Effector memory CD8-positive, alpha-beta T cell (primary cell): ENCODE measurements around the gene TP53AIP1.

ENCODE experiments used
- ATAC-seq: fragments of 150-1000 bp; cut with Tn5 transposase; replicated peaks from 2 replicates; pipeline ENCODE4 v1.10.0; 2021; ENCODE audit warnings: mild to moderate bottlenecking, moderate library complexity
- DNase-seq, 3 experiments: peaks; one replicate each; pipeline ENCODE4 v3.0.0; 2021
- H3K27ac Mint-ChIP-seq, 2 donors: one replicate each; pipeline ENCODE4 v1.8.0; 2022; ENCODE audit warnings: mild to moderate bottlenecking in 2 of 2, mixed read lengths in 2 of 2, moderate library complexity in 2 of 2
- H3K27me3 Mint-ChIP-seq, 2 donors: one replicate each; pipeline ENCODE4 v1.8.0; 2022; ENCODE audit warnings: mixed read lengths in 2 of 2
- H3K36me3 Mint-ChIP-seq: one replicate; pipeline ENCODE4 v1.8.0; 2022; ENCODE audit warnings: mild to moderate bottlenecking, moderate library complexity, mixed read lengths; ENCODE audit not compliant: insufficient read depth
- H3K4me1 Mint-ChIP-seq, 2 donors: one replicate each; pipeline ENCODE4 v1.8.0; 2022; ENCODE audit warnings: low read depth in 2 of 2, mixed read lengths in 2 of 2
- H3K4me3 Mint-ChIP-seq, 2 donors: one replicate each; pipeline ENCODE4 v1.8.0; 2022; ENCODE audit warnings: mild to moderate bottlenecking in 2 of 2, mixed read lengths in 2 of 2, moderate library complexity in 2 of 2
- H3K9me3 Mint-ChIP-seq, 2 donors: one replicate each; pipeline ENCODE4 v1.8.0; 2022; ENCODE audit warnings: mixed read lengths in 2 of 2

TP53AIP1 gene

DNA sequence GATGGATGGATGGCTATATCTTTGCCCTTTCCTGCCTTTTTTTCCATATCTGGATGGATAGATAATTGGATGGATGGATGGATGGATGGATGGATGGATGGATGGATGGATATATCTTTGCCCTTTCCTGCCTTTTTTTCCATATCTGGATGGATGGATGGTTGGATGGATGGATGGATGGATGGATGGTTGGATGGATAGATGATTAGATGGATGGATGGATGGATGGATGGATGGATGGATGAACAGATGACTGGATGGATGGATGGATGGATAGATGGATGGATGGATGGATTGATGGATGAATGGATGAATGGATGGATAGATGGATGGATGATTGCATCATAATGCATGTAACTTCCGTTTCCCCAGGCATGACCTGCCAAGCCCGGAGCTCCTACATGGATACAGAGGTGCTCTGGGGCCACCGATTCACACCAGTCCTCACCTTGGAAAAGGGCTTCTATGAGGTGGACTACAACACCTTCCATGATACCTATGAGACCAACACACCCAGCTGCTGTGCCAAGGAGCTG, 26.6 kb downstream of the TP53AIP1 start:
- Mint-ChIP-seq H3K27ac (no peak overlapping the region), H3K36me3 (peaks cover 4% of the 10 kb centered on the region), H3K4me1 (peaks cover 0 to 7% of the 10 kb centered on the region in 2 donors), H3K4me3 (no peak overlapping the region), H3K9me3 (peaks cover 0 to 5% of the 10 kb centered on the region in 2 donors), H3K27me3 (peaks cover 46 to 94% of the 10 kb centered on the region in 2 donors)
- ATAC-seq (no peak), DNase-seq (no peak)

DNA sequence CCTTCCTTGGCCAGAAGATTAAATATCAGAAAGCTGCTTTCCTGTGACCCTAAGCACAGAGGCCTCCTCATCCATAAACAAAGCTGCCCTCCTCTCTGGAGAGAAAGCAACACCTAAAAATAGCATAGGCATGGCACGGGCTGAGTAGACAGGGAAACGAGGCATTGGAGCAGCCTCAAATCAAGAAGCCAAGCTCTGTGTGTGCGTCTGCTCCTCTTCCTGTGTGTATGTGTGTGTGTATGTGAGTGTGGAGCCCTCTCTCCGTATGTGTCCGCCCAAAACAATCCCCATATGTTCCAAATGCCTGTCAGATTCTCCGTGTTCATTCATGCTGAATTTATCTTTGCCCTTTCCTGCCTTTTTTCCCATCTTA, 27.5 kb downstream of the TP53AIP1 start:
- peaks cover 4% of the 10 kb centered on the region for H3K36me3 Mint-ChIP-seq
- H3K4me1 Mint-ChIP-seq = peaks cover 0 to 7% of the 10 kb centered on the region in 2 donors
- peaks cover 0 to 5% of the 10 kb centered on the region in 2 donors for H3K9me3 Mint-ChIP-seq
- peaks cover 36 to 93% of the 10 kb centered on the region in 2 donors for H3K27me3 Mint-ChIP-seq
- ATAC-seq = no peak
- no peak for DNase-seq
- H3K27ac Mint-ChIP-seq = no peak overlapping the region
- H3K4me3 Mint-ChIP-seq = no peak overlapping the region

DNA sequence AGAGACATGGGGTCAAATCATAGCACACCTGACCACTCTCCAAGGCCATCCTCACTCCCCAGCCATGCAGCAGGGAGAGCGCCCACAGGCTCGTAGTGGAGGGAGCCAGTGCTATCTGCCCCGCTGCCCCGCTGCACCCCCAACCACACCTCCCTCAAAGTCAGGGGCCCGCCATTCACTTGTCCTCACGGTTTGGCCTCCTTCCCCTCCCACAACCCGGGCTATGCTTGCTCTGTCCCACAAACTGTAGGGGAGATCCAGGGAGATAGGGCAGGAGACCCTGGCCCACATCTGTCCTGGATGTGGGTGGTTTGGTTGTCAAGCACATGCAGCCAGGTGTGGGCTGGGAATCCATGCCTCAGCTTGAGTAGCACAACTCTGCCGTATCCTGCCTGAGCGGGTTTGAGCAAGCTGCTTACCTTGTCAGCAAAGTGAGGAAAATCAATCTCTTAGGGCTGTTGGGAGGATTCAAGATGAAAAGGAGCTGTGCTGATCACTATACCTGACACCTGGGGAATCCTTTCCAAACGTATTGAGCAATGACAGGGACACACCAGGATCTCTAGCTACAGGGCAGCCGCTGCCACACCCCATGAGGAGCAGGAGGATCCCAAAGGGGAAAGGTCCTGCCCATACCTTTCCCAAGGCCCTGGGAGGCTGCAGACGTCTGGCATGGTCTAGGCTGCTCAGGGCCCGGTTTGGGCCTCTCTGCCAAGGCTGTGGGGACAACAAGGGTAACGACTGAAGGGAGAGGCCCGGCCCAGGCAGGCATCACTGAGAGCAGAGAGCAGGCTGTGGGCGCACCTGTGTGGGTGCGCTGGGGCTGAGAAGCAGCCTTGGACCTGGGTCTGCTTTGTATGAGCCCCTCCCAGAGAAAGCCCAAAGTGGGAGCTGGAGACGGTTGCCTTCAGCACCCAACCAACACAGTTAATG, 28.2 kb downstream of the TP53AIP1 start:
- DNase-seq (no peak), ATAC-seq (no peak)
- H3K4me1 Mint-ChIP-seq = peaks cover 0 to 7% of the 10 kb centered on the region in 2 donors
- peaks cover 40 to 95% of the 10 kb centered on the region in 2 donors for H3K27me3 Mint-ChIP-seq
- peaks cover 0 to 5% of the 10 kb centered on the region in 2 donors for H3K9me3 Mint-ChIP-seq
- no peak overlapping the region for H3K27ac Mint-ChIP-seq
- peaks cover 4% of the 10 kb centered on the region for H3K36me3 Mint-ChIP-seq
- H3K4me3 Mint-ChIP-seq = no peak overlapping the region

DNA sequence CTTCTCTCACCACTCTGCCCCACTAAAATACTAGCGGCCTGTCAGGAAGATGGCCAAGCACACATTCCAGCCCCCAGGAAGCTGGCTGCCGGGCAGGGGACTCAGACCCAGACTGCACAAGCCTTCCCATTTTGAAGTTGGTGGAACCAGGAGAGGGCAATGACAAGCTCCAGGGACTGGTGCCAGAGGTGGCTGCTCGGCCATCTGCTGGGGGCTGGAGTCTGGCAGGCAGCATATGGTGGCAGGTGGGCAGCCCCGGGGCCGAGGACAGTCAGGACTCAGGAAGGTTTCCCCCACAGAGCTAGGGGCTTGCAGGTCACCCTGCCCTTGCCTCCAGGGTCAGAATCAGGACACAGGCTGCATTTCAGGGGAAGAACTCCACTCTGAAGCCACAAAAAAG, 28.9 kb downstream of the TP53AIP1 start:
- Mint-ChIP-seq H3K4me1 (peaks cover 0 to 6% of the 10 kb centered on the region in 2 donors), H3K27ac (no peak overlapping the region), H3K36me3 (no peaks in the 10 kb centered on the region), H3K27me3 (peaks cover 45 to 95% of the 10 kb centered on the region in 2 donors), H3K9me3 (peaks cover 0 to 5% of the 10 kb centered on the region in 2 donors), H3K4me3 (no peak overlapping the region)
- no peak for DNase-seq
- no peak for ATAC-seq

DNA sequence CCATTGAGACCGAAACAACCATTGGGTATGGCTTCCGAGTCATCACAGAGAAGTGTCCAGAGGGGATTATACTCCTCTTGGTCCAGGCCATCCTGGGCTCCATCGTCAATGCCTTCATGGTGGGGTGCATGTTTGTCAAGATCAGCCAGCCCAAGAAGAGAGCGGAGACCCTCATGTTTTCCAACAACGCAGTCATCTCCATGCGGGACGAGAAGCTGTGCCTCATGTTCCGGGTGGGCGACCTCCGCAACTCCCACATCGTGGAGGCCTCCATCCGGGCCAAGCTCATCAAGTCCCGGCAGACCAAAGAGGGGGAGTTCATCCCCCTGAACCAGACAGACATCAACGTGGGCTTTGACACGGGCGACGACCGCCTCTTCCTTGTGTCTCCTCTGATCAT, 31.0 kb downstream of the TP53AIP1 start:
- Mint-ChIP-seq H3K9me3 (peaks cover 0 to 5% of the 10 kb centered on the region in 2 donors), H3K4me1 (no peaks in the 10 kb centered on the region), H3K36me3 (no peaks in the 10 kb centered on the region), H3K4me3 (no peak overlapping the region), H3K27me3 (peaks cover 31 to 90% of the 10 kb centered on the region in 2 donors), H3K27ac (no peak overlapping the region)
- ATAC-seq = no peak
- DNase-seq = no peak

DNA sequence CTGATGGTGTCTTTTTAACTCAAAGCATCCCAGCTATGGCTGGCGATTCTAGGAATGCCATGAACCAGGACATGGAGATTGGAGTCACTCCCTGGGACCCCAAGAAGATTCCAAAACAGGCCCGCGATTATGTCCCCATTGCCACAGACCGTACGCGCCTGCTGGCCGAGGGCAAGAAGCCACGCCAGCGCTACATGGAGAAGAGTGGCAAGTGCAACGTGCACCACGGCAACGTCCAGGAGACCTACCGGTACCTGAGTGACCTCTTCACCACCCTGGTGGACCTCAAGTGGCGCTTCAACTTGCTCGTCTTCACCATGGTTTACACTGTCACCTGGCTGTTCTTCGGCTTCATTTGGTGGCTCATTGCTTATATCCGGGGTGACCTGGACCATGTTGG, 31.4 kb downstream of the TP53AIP1 start:
- Mint-ChIP-seq H3K9me3 (peaks cover 0 to 5% of the 10 kb centered on the region in 2 donors), H3K27ac (no peak overlapping the region), H3K27me3 (peaks cover 29 to 90% of the 10 kb centered on the region in 2 donors), H3K4me1 (peaks cover 1 to 4% of the 10 kb centered on the region in 2 donors), H3K36me3 (no peaks in the 10 kb centered on the region), H3K4me3 (no peak overlapping the region)
- DNase-seq = no peak
- ATAC-seq = no peak

DNA sequence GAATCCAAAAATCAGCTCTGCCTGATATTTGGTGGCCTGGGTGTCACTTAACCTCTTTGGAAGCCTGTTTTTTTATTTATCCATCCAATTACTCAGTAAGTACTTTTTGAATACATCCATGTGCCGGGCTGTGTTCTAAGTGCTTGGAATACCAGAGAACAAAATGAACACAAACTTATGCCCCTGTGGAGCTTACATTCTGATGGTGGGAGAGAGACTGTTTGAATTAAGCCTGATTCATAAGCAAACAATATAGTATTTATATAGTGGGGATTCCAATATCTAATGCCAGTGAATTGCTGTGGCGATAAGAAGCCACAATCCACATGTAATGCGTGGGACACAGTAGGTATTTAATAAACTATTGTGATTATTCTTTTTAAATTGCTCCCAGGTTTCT, 32.1 kb downstream of the TP53AIP1 start:
- Mint-ChIP-seq H3K4me1 (peaks cover 5 to 8% of the 10 kb centered on the region in 2 donors), H3K27me3 (peaks cover 23 to 89% of the 10 kb centered on the region in 2 donors), H3K27ac (no peak overlapping the region), H3K36me3 (no peaks in the 10 kb centered on the region), H3K4me3 (no peak overlapping the region), H3K9me3 (no peaks in the 10 kb centered on the region)
- no peak for DNase-seq
- ATAC-seq = no peak

DNA sequence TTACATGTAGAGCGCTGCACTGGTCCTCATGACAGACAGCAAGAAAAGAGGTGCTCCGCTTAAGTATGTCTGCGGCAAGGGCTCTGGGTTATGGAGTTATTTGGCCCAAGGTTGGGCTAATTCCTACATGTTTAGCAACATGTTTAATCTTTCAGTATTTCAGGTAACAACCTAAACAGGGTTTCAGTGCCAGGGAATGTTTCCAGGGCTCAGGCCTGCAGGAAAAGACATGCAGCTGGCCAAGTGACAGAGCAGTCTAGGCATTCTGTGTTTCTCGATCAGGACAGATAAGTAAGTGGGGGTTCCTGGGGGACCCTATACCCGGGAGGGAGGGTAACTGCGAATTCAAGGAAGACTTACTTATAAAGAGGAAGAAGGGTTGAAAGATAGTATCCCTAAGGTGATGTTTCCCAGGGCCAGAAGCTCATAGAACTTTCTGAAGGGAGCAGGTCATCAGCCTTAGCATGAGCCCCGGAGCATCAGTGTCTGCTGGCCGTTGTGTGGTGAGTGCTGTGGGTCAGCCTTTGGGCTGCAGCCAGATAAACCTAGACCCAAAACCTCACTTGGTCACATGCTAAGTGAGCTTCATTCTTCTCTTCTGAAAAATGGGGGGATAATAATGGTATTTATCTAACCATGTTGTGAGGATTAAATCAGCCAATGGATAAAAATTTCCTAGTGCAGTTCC, 33.1 kb downstream of the TP53AIP1 start:
- Mint-ChIP-seq H3K27ac (no peak overlapping the region), H3K4me1 (peaks cover 5 to 9% of the 10 kb centered on the region in 2 donors), H3K9me3 (no peaks in the 10 kb centered on the region), H3K27me3 (peaks cover 17 to 81% of the 10 kb centered on the region in 2 donors), H3K36me3 (no peaks in the 10 kb centered on the region), H3K4me3 (no peak overlapping the region)
- DNase-seq = no peak
- no peak for ATAC-seq

DNA sequence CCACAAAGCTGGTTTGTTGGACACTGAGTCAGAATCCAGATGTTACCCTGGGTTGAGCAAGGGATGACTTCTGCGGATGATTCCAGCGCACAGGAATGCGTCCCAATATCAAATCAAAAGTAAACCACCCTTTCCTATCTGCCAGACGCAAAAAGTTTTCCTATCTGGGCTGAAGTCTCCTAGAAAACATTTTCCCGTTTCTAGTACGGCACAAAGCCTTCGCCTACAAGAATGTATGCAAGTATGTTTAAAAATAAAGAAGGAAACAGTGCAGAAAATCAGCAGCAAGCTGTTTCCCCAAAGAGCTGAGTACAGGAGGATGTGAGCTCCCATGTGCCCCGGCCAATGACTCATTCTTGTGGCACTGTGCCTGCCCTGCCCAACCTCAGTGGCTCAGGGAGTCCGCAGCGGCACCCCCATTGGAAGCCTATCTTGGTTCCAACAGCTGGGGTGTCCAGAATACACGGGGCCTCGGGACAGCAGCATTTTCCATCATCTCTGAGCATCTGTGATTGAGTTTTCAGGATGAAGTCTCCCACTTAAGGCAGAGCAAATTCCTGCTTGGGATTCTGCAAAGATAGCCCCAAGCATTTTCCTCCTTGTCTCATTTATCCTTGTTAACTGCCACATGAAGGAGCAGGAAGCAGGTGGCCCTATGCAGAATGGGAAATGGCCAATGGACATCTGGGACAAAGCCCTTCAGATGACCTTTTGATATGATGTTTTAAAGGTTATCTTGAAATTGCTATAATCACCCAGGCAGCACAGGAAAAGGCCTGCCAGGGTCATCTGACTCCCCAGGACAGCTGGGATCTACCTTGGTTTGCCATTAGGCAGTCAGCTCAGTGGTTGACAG, 34.1 kb downstream of the TP53AIP1 start:
- Mint-ChIP-seq H3K27ac (no peak overlapping the region), H3K4me1 (peaks cover 5 to 16% of the 10 kb centered on the region in 2 donors), H3K27me3 (peaks cover 15 to 81% of the 10 kb centered on the region in 2 donors), H3K4me3 (no peak overlapping the region), H3K36me3 (no peaks in the 10 kb centered on the region), H3K9me3 (no peaks in the 10 kb centered on the region)
- ATAC-seq (no peak), DNase-seq (no peak)

DNA sequence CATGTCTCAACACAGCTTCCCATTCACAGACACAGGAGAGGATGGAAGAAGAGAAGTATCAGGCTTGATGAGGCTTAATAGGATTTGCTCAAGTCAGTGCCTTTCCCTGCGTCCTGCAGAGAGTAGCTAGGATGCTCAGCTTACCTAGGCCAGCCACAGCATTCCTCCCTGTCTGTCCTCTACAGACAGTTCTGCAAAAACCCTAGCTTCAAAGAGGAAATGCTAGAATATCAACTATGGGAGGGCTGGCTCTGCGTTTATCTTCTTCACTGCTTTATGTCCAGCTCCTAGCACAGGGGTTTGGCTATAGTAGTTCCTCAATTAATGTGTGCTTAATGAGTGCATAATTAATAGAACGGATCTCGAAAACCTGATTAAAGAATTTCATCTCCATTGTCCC, 35.1 kb downstream of the TP53AIP1 start:
- ATAC-seq (no peak), DNase-seq (no peak)
- Mint-ChIP-seq H3K4me3 (no peak overlapping the region), H3K27ac (no peak overlapping the region), H3K36me3 (no peaks in the 10 kb centered on the region), H3K9me3 (no peaks in the 10 kb centered on the region), H3K27me3 (peaks cover 10 to 79% of the 10 kb centered on the region in 2 donors), H3K4me1 (peaks cover 5 to 18% of the 10 kb centered on the region in 2 donors)

DNA sequence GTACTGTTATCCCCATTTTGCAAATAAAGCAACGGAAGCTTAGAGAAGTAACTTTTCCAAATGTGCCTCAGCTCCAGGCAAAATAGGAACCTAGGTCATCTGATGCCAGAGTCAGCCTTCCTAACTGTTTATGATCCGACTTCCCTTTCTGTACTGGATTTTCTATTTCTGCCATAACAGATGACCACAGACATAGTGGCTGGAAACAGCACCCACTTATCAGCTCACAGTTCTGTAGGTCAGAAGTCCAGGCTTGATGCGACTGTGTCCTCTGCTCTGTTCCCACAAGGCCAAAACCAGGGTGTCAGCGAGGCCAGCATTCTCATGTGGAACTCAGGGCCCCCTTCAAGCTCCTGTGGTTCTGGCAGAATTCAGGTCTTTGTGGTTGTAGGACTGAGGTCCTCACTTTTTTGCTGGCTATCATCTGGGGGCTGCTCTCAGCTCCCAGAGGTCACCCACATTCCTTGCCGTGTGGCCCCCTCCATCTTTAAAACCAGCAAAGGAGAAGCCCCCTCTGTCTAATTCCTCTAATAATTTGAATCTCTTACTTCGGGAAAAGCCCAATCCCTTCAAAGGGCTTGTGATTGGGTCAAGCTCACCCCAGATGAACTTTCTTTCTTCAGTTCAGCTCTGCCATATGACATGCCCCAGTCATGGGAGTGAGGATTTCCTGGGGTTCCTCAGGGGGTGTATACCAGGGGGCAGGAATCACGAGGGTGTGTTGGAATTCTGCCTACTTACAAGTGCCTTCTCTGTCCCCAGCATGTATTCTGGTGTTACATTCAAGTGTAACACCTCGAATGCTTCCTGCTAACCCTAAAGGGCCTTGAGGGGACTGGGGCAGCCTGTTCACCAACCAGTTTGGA, 36.3 kb downstream of the TP53AIP1 start:
- DNase-seq (no peak), ATAC-seq (no peak)
- Mint-ChIP-seq H3K27ac (peak overlapping the region in 1 of 2 donors; percentile 51), H3K9me3 (no peaks in the 10 kb centered on the region), H3K36me3 (no peaks in the 10 kb centered on the region), H3K27me3 (peaks cover 10 to 79% of the 10 kb centered on the region in 2 donors), H3K4me1 (peaks cover 5 to 18% of the 10 kb centered on the region in 2 donors), H3K4me3 (peak overlapping the region; percentile 75 to 76)
